Aorta (tissue), 5 donors: Measurements from ENCODE around the gene NUP107. TPM values are rescaled to one million over a fixed set of nuclear protein-coding genes. Genes with fewer than 3 reads are reported as not detected.

Experiments used
- ATAC-seq: fragments of 200-7000 bp; cut with Tn5 transposase; one replicate; pipeline ENCODE4 v1.9.1; 2022; ENCODE audit warnings: moderate library complexity; ENCODE audit not compliant: low FRiP score
- DNase-seq, 2 donors: peaks; one replicate each; pipeline ENCODE4 v3.0.0-alpha.2; 2020
- H3K27ac ChIP-seq, 2 donors: one replicate each; pipeline ENCODE4 v1.5.1; 2013; ENCODE audit warnings: low read length in 2 of 2, mild to moderate bottlenecking in 2 of 2, moderate library complexity in 2 of 2, control low read depth in 1 of 2, inconsistent platforms in 1 of 2, low read depth in 1 of 2
- H3K27me3 ChIP-seq, 2 donors: one replicate each; pipeline ENCODE4 v1.6.1; 2013; ENCODE audit warnings: control low read depth in 1 of 2, low read length in 1 of 2, mild to moderate bottlenecking in 1 of 2, moderate library complexity in 1 of 2; ENCODE audit not compliant: insufficient read depth in 2 of 2, control insufficient read depth in 1 of 2
- H3K36me3 ChIP-seq, 2 donors: one replicate each; pipeline ENCODE4 v1.6.1; 2013; ENCODE audit warnings: control low read depth in 1 of 2, low read length in 1 of 2, mild to moderate bottlenecking in 1 of 2; ENCODE audit not compliant: insufficient read depth in 2 of 2, control insufficient read depth in 1 of 2
- H3K4me1 ChIP-seq, 2 donors: one replicate each; pipeline ENCODE4 v1.6.1; 2013; ENCODE audit warnings: low read length in 2 of 2, control low read depth in 1 of 2, mild to moderate bottlenecking in 1 of 2, moderate library complexity in 1 of 2; ENCODE audit not compliant: insufficient read depth in 2 of 2, control insufficient read depth in 1 of 2
- H3K4me3 ChIP-seq, 2 donors: one replicate each; pipeline ENCODE4 v1.5.1; 2013; ENCODE audit warnings: low read length in 2 of 2, control low read depth in 1 of 2, mild to moderate bottlenecking in 1 of 2
- H3K9me3 ChIP-seq: one replicate; pipeline ENCODE4 v1.6.1; 2013; ENCODE audit warnings: mild to moderate bottlenecking, low read length; ENCODE audit not compliant: control insufficient read depth
- WGBS, 2 donors: extraction: QIAGEN DNeasy Blood & Tissue Kit; methylation state at CpG; one replicate each; pipeline ENCODE4 v1.1.7; 2013; 5-methylcytosine and 5-hydroxymethylcytosine counted together
- intact Hi-C, 2 donors: fragments of 100-400 bp; cut with DNase I; formaldehyde crosslinking; loops; one replicate each; pipeline versions ENCODE4 v1.14.2 to v1.15.0; 2022
- polyA plus RNA-seq, 2 donors: library from polyadenylated mRNA; stranded (reverse); fragments of 200-250 nt; gene quantifications; one replicate each; pipeline ENCODE4 v1.2.3, GENCODE V29; 2013
- total RNA-seq, 2 donors: library from RNA; stranded (reverse); fragmentation: NEBNext Ultra II Directional; extraction: Animal tissue kit (Norgen Biotek cat#: 25700); gene quantifications; one replicate each; pipeline ENCODE4 v1.2.1, GENCODE V29; 2021
- donor health status: healthy with polysubstance abuse.
- donor health status: Bipolar disorder and iron deficiency.
- donor health status: DM: no; HTN: no; CAD: no.
- donor health status: DM: no; HTN: no; CAD: no.
- donor health status: DM: yes; HTN: yes; CAD: no.

Gene NUP107
- total and polyA plus RNA-seq, 4 donors: 5.3 to 53.4 (median 27.8) TPM

GRCh38 chr12:68686262-68686594, 550 bp upstream of the NUP107 start:
- peak overlapping the region; percentile 1 to 52 for H3K27ac ChIP-seq
- ATAC-seq: no peak
- H3K36me3 ChIP-seq: no peaks in the 10 kb centered on the region
- no peaks in the 10 kb centered on the region for H3K4me1 ChIP-seq
- WGBS, 2 donors: 44 to 51% methylated on average over 3 of the region's 3 CpGs
- H3K9me3 ChIP-seq: no peaks in the 10 kb centered on the region
- H3K4me3 ChIP-seq: peak overlapping the region in 1 of 2 donors; percentile 41
- no peak for DNase-seq
- H3K27me3 ChIP-seq: no peaks in the 10 kb centered on the region
- intact Hi-C loops: loop anchor here (2.0 to 5.0 kb wide), 3 partner anchors 75 to 329 kb away; partner anchors contain the start of gene RAP1B (in 1 of the 2)

- ATAC-seq (no peak), DNase-seq (no peak)
- H3K36me3 ChIP-seq: peaks cover 0 to 10% of the 10 kb centered on the region in 2 donors
- H3K4me3 ChIP-seq: no peak overlapping the region
- intact Hi-C loops: no loop called here
- no peaks in the 10 kb centered on the region for H3K9me3 ChIP-seq
- no peaks in the 10 kb centered on the region for H3K4me1 ChIP-seq
- H3K27ac ChIP-seq: no peak overlapping the region
- H3K27me3 ChIP-seq: no peaks in the 10 kb centered on the region
Observed at GRCh38 chr12:68695454-68695853, 8.7 kb downstream of the NUP107 start.

- Histone ChIP-seq H3K27ac (no peak overlapping the region), H3K27me3 (no peaks in the 10 kb centered on the region), H3K4me1 (no peaks in the 10 kb centered on the region), H3K36me3 (peaks cover 0 to 8% of the 10 kb centered on the region in 2 donors), H3K4me3 (no peak overlapping the region), H3K9me3 (no peaks in the 10 kb centered on the region)
- ATAC-seq (no peak), DNase-seq (no peak)
- intact Hi-C loops: no loop called here
- 64 to 92% methylated on average over 1 of the region's 1 CpG for WGBS, 2 donors
Observed at GRCh38 chr12:68699486-68699885, 12.7 kb downstream of the NUP107 start.

- H3K9me3 ChIP-seq: no peaks in the 10 kb centered on the region
- H3K4me3 ChIP-seq: no peak overlapping the region
- no peaks in the 10 kb centered on the region for H3K4me1 ChIP-seq
- no peak overlapping the region for H3K27ac ChIP-seq
- H3K27me3 ChIP-seq: no peaks in the 10 kb centered on the region
- 88 to 89% methylated on average over 7 of the region's 7 CpGs for WGBS, 2 donors
- ATAC-seq (no peak), DNase-seq (no peak)
- peaks cover 2 to 6% of the 10 kb centered on the region in 2 donors for H3K36me3 ChIP-seq
- intact Hi-C loops: no loop called here
Observed at GRCh38 chr12:68727776-68728175, 41.0 kb downstream of the NUP107 start.

- Histone ChIP-seq H3K27ac (no peak overlapping the region), H3K9me3 (no peaks in the 10 kb centered on the region), H3K27me3 (no peaks in the 10 kb centered on the region), H3K4me3 (no peak overlapping the region), H3K36me3 (peaks cover 6 to 9% of the 10 kb centered on the region in 2 donors), H3K4me1 (no peaks in the 10 kb centered on the region)
- ATAC-seq (no peak), DNase-seq (no peak)
- WGBS, 2 donors: 84 to 93% methylated on average over 4 of the region's 4 CpGs
- intact Hi-C loops: no loop called here
Observed at GRCh38 chr12:68733661-68734071, 46.9 kb downstream of the NUP107 start.

- Histone ChIP-seq H3K4me3 (no peak overlapping the region), H3K27ac (no peak overlapping the region), H3K36me3 (peaks cover 2% of the 10 kb centered on the region in 2 donors), H3K27me3 (no peaks in the 10 kb centered on the region), H3K4me1 (no peaks in the 10 kb centered on the region), H3K9me3 (no peaks in the 10 kb centered on the region)
- no peak for DNase-seq
- intact Hi-C loops: no loop called here
- WGBS, 2 donors: 87 to 89% methylated on average over 6 of the region's 6 CpGs
- no peak for ATAC-seq
Observed at GRCh38 chr12:68739891-68740290, 53.1 kb downstream of the NUP107 start.

GRCh38 chr12:68743356-68743755, 56.6 kb downstream of the NUP107 start:
- Histone ChIP-seq H3K36me3 (peaks cover 0 to 2% of the 10 kb centered on the region in 2 donors), H3K27ac (no peak overlapping the region), H3K4me3 (no peak overlapping the region), H3K4me1 (no peaks in the 10 kb centered on the region), H3K9me3 (no peaks in the 10 kb centered on the region), H3K27me3 (no peaks in the 10 kb centered on the region)
- intact Hi-C loops: no loop called here
- WGBS, 2 donors: 91 to 100% methylated on average over 2 of the region's 2 CpGs
- no peak for ATAC-seq
- DNase-seq: no peak

- Histone ChIP-seq H3K4me3 (peak overlapping the region; percentile 57), H3K9me3 (no peaks in the 10 kb centered on the region), H3K4me1 (no peaks in the 10 kb centered on the region), H3K27ac (no peak overlapping the region), H3K36me3 (no peaks in the 10 kb centered on the region), H3K27me3 (no peaks in the 10 kb centered on the region)
- WGBS, 2 donors: 34 to 39% methylated on average over 9 of the region's 9 CpGs
- ATAC-seq (no peak), DNase-seq (no peak)
- intact Hi-C loops: no loop called here
Observed at GRCh38 chr12:68745376-68745903, 58.7 kb downstream of the NUP107 start.

GRCh38 chr12:68745904-68746571, 59.3 kb downstream of the NUP107 start, which contains the start of gene SLC35E3:
Gene SLC35E3 (plus strand): TSS chr12:68746176. CDS start chr12:68746378, 202 bp downstream.
- Histone ChIP-seq H3K27ac (peak within 1 kb of the TSS in 1 of 2 donors; percentile 11), H3K9me3 (no peaks in the 10 kb centered on the region), H3K4me3 (peak within 1 kb of the TSS; percentile 57 to 59), H3K27me3 (no peaks in the 10 kb centered on the region), H3K4me1 (no peaks in the 10 kb centered on the region), H3K36me3 (no peaks in the 10 kb centered on the region)
- ATAC-seq (peak; percentile 99), DNase-seq (peak; percentile 97)
- 0% methylated on average over 52 of the region's 52 CpGs for WGBS, 2 donors
- intact Hi-C loops: loop anchor here in 1 of 2 donors (2.0 kb wide), 1 partner anchor 63 kb away; the partner anchor contains the start of gene MDM2
